ENCODE measurements around the gene GALNTL6.

DNA sequence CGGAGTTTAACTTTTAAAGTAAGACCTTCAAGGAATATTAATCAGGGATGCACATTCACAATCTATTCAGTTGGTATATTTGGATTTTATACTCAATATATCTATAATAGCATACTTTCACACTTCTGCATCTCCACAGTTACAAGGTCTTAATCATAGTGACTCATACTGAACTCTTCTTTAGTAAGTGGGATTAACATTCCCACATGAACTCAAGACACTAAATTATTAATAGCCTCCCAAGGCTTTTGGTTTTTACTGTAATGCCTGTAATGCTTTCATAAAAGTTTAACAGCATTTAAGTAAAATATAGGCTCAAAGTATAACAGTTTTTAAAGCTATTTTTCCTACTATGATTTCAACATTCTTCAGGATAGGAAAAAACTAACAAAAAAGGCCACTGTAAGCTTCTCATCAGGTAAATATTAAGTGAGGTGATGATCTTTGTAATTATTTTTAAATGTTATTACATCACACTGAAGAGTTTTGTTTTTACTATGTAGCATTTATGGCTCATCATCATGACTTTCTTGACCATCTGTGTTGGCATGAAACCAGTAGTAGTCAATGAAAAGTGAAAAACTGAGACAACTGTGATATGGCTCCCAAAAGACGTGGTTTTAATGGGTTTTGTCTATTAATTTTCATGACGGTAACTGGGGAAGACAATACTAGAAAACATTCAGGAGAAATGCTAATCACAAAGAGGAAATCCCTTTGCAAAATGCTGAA is 1263.9 kb downstream of the GALNTL6 start:
- TF ChIP-seq CTCF (IDR thresholded peaks at IDR 0.05) (no peak), POLR2A (IDR thresholded peaks at IDR 0.05) (no peak), POLR2AphosphoS5 (IDR thresholded peaks at IDR 0.05) (no peak)

Measured in stomach (tissue), 4 donors.